Glutamatergic neuron (in vitro differentiated cells): ENCODE data around the gene CHRNB1. TPM values are rescaled to one million over a fixed set of nuclear protein-coding genes. Genes with fewer than 3 reads are reported as not detected.

Experiments
- DNase-seq: peaks from one replicate; pipeline ENCODE4 v3.0.0; 2022
- H3K27ac Mint-ChIP-seq: one replicate; pipeline ENCODE4 v1.8.0; 2020; ENCODE audit warnings: mild to moderate bottlenecking, mixed read lengths, inconsistent platforms; ENCODE audit not compliant: unreplicated experiment
- H3K27me3 Mint-ChIP-seq: one replicate; pipeline ENCODE4 v1.8.0; 2020; ENCODE audit warnings: mild to moderate bottlenecking, moderate library complexity, mixed read lengths, inconsistent platforms; ENCODE audit not compliant: unreplicated experiment
- H3K36me3 Mint-ChIP-seq: one replicate; pipeline ENCODE4 v1.8.0; 2020; ENCODE audit warnings: mild to moderate bottlenecking, mixed read lengths, inconsistent platforms; ENCODE audit not compliant: unreplicated experiment
- H3K4me1 Mint-ChIP-seq: one replicate; pipeline ENCODE4 v1.8.0; 2020; ENCODE audit warnings: mild to moderate bottlenecking, low read depth, mixed read lengths, inconsistent platforms; ENCODE audit not compliant: unreplicated experiment
- H3K4me3 Mint-ChIP-seq: one replicate; pipeline ENCODE4 v1.8.0; 2020; ENCODE audit warnings: mild to moderate bottlenecking, mixed read lengths, inconsistent platforms; ENCODE audit not compliant: unreplicated experiment
- H3K9me3 Mint-ChIP-seq: one replicate; pipeline ENCODE4 v1.8.0; 2020; ENCODE audit warnings: mild to moderate bottlenecking, moderate library complexity, mixed read lengths, inconsistent platforms; ENCODE audit not compliant: unreplicated experiment
- total RNA-seq: library from RNA; stranded (reverse); fragmentation: NEBNext Ultra II Directional; extraction: Animal tissue kit (Norgen Biotek cat#: 25700); gene quantifications from one replicate; pipeline ENCODE4 v1.2.1, GENCODE V29; 2021; ENCODE audit not compliant: unreplicated experiment
- TF ChIP-seq, protein P1 (sequence below): fragments of 200-600 bp; sonication (generic); IDR thresholded peaks from one replicate; pipeline ENCODE4 v1.5.0; 2021; ENCODE audit not compliant: partially characterized antibody, unreplicated experiment

CHRNB1 gene
- total RNA-seq, 1 donor from 2014 or later: 16.4 TPM

DNA sequence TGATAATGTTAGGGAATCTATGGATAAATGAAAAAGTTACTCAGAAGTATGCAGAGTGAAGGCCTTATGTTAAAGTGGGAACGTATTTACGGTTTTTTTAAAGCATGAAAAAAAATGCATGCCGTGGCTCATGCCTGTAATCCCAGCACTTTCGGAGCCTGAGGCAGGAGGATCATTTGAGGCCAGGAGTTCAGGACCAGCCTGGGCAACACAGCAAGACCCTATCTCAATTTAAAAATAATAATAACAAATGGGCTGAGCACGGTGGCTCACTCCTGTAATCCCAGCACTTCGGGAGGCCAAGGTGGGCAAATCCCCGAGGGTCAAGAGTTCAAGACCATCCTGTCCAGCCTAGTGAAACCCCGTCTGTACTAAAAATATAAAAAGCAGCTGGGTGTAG is 45.3 kb downstream of the CHRNB1 start:
- Mint-ChIP-seq H3K4me1 (peaks cover 40% of the 10 kb centered on the region), H3K9me3 (peaks cover 5% of the 10 kb centered on the region), H3K27ac (no peak overlapping the region), H3K27me3 (peaks cover 4% of the 10 kb centered on the region), H3K4me3 (peak overlapping the region; percentile 0), H3K36me3 (no peaks in the 10 kb centered on the region)
- TF ChIP-seq, protein P1, sequence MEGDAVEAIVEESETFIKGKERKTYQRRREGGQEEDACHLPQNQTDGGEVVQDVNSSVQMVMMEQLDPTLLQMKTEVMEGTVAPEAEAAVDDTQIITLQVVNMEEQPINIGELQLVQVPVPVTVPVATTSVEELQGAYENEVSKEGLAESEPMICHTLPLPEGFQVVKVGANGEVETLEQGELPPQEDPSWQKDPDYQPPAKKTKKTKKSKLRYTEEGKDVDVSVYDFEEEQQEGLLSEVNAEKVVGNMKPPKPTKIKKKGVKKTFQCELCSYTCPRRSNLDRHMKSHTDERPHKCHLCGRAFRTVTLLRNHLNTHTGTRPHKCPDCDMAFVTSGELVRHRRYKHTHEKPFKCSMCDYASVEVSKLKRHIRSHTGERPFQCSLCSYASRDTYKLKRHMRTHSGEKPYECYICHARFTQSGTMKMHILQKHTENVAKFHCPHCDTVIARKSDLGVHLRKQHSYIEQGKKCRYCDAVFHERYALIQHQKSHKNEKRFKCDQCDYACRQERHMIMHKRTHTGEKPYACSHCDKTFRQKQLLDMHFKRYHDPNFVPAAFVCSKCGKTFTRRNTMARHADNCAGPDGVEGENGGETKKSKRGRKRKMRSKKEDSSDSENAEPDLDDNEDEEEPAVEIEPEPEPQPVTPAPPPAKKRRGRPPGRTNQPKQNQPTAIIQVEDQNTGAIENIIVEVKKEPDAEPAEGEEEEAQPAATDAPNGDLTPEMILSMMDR: no peak
- DNase-seq: no peak

DNA sequence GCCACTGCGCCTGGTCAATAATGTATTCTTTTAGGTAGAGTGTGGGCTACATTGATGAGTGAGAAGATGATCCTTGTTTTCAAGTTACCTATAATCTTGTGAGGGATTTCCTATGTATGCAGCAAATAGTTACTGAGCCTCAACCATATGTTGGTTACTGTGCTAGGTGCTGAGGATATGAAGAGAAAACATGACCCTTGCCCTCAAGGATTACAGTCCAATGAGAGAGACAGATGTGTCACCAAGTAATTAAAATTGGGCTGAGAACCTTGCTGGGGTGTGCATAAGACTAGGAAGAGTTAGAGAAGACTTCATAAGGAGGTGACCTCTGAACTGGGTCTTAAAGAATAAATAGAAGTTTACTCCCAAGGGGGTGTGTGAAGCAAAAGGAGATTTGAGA is 46.7 kb downstream of the CHRNB1 start:
- DNase-seq: no peak
- Mint-ChIP-seq H3K4me1 (peaks cover 30% of the 10 kb centered on the region), H3K27ac (no peak overlapping the region), H3K36me3 (no peaks in the 10 kb centered on the region), H3K4me3 (no peak overlapping the region), H3K27me3 (peaks cover 4% of the 10 kb centered on the region), H3K9me3 (peaks cover 5% of the 10 kb centered on the region)
- TF ChIP-seq, protein P1: no peak

DNA sequence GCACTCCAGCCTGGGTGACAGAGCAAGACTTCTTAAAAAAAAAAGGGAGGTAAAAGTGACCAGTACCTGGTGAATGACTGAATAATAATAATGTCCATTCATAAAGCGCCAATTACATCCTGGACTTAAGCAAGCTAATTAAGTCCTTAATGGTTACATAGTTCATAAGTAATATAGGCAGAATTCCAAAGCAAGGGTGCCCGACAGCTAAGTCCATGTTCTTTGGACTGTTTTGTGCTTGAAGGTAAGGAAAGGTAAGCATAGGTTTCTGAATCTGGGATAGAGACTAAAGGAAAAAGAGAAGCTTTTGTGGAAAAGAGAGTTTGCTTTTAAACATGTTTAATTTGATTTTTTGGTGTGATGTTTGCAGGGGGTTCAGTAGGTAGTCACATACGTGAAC is 49.1 kb downstream of the CHRNB1 start:
- no peak for DNase-seq
- Mint-ChIP-seq H3K4me3 (no peak overlapping the region), H3K36me3 (no peaks in the 10 kb centered on the region), H3K27me3 (no peaks in the 10 kb centered on the region), H3K9me3 (peaks cover 4% of the 10 kb centered on the region), H3K4me1 (peaks cover 19% of the 10 kb centered on the region), H3K27ac (no peak overlapping the region)
- TF ChIP-seq, protein P1: no peak

DNA sequence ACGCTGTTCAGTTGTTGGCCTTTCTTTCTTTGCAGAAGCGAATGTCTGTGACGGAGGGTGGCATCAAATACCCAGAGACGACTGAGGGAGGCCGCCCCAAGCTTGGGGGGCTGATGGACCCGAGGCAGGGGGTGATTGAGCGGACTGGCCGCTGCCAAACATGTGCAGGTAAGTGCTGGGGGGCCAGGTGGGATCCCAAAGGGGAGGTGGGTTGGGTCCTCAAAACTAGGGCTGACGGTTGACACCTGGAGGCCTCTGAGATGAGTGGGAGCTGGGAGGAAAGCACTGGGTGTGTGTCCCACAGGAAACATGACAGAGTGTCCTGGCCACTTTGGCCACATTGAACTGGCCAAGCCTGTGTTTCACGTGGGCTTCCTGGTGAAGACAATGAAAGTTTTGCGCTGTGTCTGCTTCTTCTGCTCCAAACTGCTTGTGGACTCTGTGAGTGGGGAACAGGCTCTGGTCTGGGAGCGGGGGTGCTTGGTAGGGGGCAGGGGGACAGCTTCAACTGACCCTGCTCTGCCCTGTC is 51.1 kb downstream of the CHRNB1 start:
- H3K27me3 Mint-ChIP-seq: no peaks in the 10 kb centered on the region
- no peak overlapping the region for H3K4me3 Mint-ChIP-seq
- no peaks in the 10 kb centered on the region for H3K36me3 Mint-ChIP-seq
- no peak overlapping the region for H3K27ac Mint-ChIP-seq
- H3K4me1 Mint-ChIP-seq: peaks cover 15% of the 10 kb centered on the region
- no peak for DNase-seq
- TF ChIP-seq, protein P1: no peak
- H3K9me3 Mint-ChIP-seq: peaks cover 4% of the 10 kb centered on the region

DNA sequence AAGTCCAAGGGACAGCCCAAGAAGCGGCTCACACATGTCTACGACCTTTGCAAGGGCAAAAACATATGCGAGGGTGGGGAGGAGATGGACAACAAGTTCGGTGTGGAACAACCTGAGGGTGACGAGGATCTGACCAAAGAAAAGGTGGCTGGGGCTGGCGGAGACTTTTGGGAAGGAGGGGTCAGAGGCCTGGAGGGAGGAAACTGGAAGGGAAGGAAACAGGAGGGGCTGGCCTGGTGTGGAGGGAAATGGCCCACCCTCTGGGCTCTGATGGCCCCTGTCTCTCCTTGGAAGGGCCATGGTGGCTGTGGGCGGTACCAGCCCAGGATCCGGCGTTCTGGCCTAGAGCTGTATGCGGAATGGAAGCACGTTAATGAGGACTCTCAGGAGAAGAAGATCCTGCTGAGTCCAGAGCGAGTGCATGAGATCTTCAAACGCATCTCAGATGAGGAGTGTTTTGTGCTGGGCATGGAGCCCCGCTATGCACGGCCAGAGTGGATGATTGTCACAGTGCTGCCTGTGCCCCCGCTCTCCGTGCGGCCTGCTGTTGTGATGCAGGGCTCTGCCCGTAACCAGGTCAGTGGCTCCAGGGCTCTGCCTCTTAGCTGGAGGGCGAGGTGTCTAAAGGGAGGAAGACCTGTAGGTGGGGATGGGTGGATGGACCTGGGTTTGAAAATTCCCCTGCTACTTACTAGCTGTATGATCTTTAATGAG is 51.8 kb downstream of the CHRNB1 start:
- H3K36me3 Mint-ChIP-seq: no peaks in the 10 kb centered on the region
- H3K4me1 Mint-ChIP-seq: peaks cover 12% of the 10 kb centered on the region
- peaks cover 4% of the 10 kb centered on the region for H3K9me3 Mint-ChIP-seq
- no peak overlapping the region for H3K27ac Mint-ChIP-seq
- no peaks in the 10 kb centered on the region for H3K27me3 Mint-ChIP-seq
- DNase-seq: no peak
- TF ChIP-seq, protein P1: no peak
- H3K4me3 Mint-ChIP-seq: no peak overlapping the region
